ENCODE results near the gene WDSUB1.

WDSUB1 gene

GRCh38 chr2:159265171-159265576 is 21.3 kb downstream of the WDSUB1 start:
- no peak for TF ChIP-seq POLR2AphosphoS5 (IDR thresholded peaks at IDR 0.05; ENCODE audit: low read depth)
- no peak for TF ChIP-seq REST (IDR thresholded peaks at IDR 0.05; ENCODE audit: insufficient replicate concordance, low read depth)
- no peak for TF ChIP-seq CTCF (IDR thresholded peaks at IDR 0.05; ENCODE audit: insufficient read depth, low read length)
- no peak for TF ChIP-seq GABPA (IDR thresholded peaks at IDR 0.05; ENCODE audit: low read depth)
- no peak for TF ChIP-seq SPI1 (IDR thresholded peaks at IDR 0.05; ENCODE audit: borderline replicate concordance, low read depth)
- H3K27ac ChIP-seq (replicated peaks), result no peak overlapping the region
- H3K4me3 ChIP-seq (replicated peaks; ENCODE audit: insufficient read depth, low read length), result no peak overlapping the region
- no peaks in the 10 kb centered on the region for H3K27me3 ChIP-seq (ENCODE audit: insufficient read depth, poor library complexity, severe bottlenecking)
- no peak for DNase-seq (ENCODE audit: low read depth in 1 of 2, low spot score in 1 of 2)

- no peak for DNase-seq (ENCODE audit: low read depth in 1 of 2, low spot score in 1 of 2)
- TF ChIP-seq SPI1 (IDR thresholded peaks at IDR 0.05; ENCODE audit: borderline replicate concordance, low read depth), result no peak
- no peak for TF ChIP-seq GABPA (IDR thresholded peaks at IDR 0.05; ENCODE audit: low read depth)
- no peak for TF ChIP-seq CTCF (IDR thresholded peaks at IDR 0.05; ENCODE audit: insufficient read depth, low read length)
- no peak for TF ChIP-seq POLR2AphosphoS5 (IDR thresholded peaks at IDR 0.05; ENCODE audit: low read depth)
Observed at GRCh38 chr2:159262904-159263303, 23.6 kb downstream of the WDSUB1 start.

GRCh38 chr2:159262226-159262625 is 24.3 kb downstream of the WDSUB1 start:
- Histone ChIP-seq H3K4me3 (replicated peaks; ENCODE audit: insufficient read depth, low read length) (no peak overlapping the region), H3K27ac (replicated peaks) (no peak overlapping the region)
- no peak for DNase-seq (ENCODE audit: low read depth in 1 of 2, low spot score in 1 of 2)

More at GRCh38 chr2:159262904-159263303, 23.6 kb downstream of the WDSUB1 start:
- H3K4me3 ChIP-seq (replicated peaks; ENCODE audit: insufficient read depth, low read length), result no peak overlapping the region
- H3K27ac ChIP-seq (replicated peaks), result no peak overlapping the region
- no peaks in the 10 kb centered on the region for H3K27me3 ChIP-seq (ENCODE audit: insufficient read depth, poor library complexity, severe bottlenecking)

More at GRCh38 chr2:159262226-159262625, 24.3 kb downstream of the WDSUB1 start:
- H3K27me3 ChIP-seq (ENCODE audit: insufficient read depth, poor library complexity, severe bottlenecking), result no peaks in the 10 kb centered on the region
- TF ChIP-seq POLR2AphosphoS5 (IDR thresholded peaks at IDR 0.05; ENCODE audit: low read depth), result no peak
- TF ChIP-seq GABPA (IDR thresholded peaks at IDR 0.05; ENCODE audit: low read depth), result no peak
- TF ChIP-seq SPI1 (IDR thresholded peaks at IDR 0.05; ENCODE audit: borderline replicate concordance, low read depth), result no peak
- no peak for TF ChIP-seq REST (IDR thresholded peaks at IDR 0.05; ENCODE audit: insufficient replicate concordance, low read depth)
- TF ChIP-seq CTCF (IDR thresholded peaks at IDR 0.05; ENCODE audit: insufficient read depth, low read length), result no peak
